HL-60 (cell line): Measurements from ENCODE around the gene SF3A2.

Experiments
- DNase-seq, 2 experiments: peaks; one replicate each; pipeline ENCODE4 v3.0.0-alpha.2; 2010 to 2020; ENCODE audit warnings: low read depth in 1 of 2, low spot score in 1 of 2
- H3K27ac ChIP-seq: fragments of 250-450 bp; sonication (Bioruptor Pico); replicated peaks from 2 replicates; pipeline ENCODE4 v1.5.1; 2020; ENCODE audit warnings: mild to moderate bottlenecking, moderate library complexity
- H3K27me3 ChIP-seq: fragments of 250-450 bp; sonication (Bioruptor Pico); 2 replicates; pipeline ENCODE4 v1.5.1; 2021; ENCODE audit warnings: mild to moderate bottlenecking, moderate library complexity; ENCODE audit not compliant: insufficient read depth, poor library complexity, severe bottlenecking
- H3K4me3 ChIP-seq: replicated peaks from 2 replicates; pipeline ENCODE4 v1.5.1; 2011; ENCODE audit warnings: mild to moderate bottlenecking, control low read depth, low read length; ENCODE audit not compliant: insufficient read depth
- GABPA ChIP-seq: IDR thresholded peaks from 2 replicates; pipeline ENCODE4 v1.6.1; 2012; ENCODE audit warnings: low read depth
- POLR2AphosphoS5 ChIP-seq: IDR thresholded peaks from 2 replicates; pipeline ENCODE4 v1.6.1; 2012; ENCODE audit warnings: low read depth
- SPI1 ChIP-seq: IDR thresholded peaks from 2 replicates; pipeline ENCODE4 v1.6.1; 2012; ENCODE audit warnings: low read depth, mild to moderate bottlenecking, borderline replicate concordance
- TF ChIP-seq, protein P1 (sequence below): IDR thresholded peaks from 2 replicates; pipeline ENCODE4 v1.6.1; 2012; ENCODE audit warnings: low read depth; ENCODE audit not compliant: insufficient replicate concordance
- TF ChIP-seq, protein P2 (sequence below): IDR thresholded peaks from one replicate; pipeline ENCODE4 v1.5.1; 2011; ENCODE audit warnings: low read length, control low read depth, inconsistent platforms; ENCODE audit not compliant: insufficient read depth

Gene SF3A2

GRCh38 chr19:2252055-2252796 lies 15.6 kb downstream of the SF3A2 start:
- no peak for TF ChIP-seq POLR2AphosphoS5
- TF ChIP-seq, protein P1, sequence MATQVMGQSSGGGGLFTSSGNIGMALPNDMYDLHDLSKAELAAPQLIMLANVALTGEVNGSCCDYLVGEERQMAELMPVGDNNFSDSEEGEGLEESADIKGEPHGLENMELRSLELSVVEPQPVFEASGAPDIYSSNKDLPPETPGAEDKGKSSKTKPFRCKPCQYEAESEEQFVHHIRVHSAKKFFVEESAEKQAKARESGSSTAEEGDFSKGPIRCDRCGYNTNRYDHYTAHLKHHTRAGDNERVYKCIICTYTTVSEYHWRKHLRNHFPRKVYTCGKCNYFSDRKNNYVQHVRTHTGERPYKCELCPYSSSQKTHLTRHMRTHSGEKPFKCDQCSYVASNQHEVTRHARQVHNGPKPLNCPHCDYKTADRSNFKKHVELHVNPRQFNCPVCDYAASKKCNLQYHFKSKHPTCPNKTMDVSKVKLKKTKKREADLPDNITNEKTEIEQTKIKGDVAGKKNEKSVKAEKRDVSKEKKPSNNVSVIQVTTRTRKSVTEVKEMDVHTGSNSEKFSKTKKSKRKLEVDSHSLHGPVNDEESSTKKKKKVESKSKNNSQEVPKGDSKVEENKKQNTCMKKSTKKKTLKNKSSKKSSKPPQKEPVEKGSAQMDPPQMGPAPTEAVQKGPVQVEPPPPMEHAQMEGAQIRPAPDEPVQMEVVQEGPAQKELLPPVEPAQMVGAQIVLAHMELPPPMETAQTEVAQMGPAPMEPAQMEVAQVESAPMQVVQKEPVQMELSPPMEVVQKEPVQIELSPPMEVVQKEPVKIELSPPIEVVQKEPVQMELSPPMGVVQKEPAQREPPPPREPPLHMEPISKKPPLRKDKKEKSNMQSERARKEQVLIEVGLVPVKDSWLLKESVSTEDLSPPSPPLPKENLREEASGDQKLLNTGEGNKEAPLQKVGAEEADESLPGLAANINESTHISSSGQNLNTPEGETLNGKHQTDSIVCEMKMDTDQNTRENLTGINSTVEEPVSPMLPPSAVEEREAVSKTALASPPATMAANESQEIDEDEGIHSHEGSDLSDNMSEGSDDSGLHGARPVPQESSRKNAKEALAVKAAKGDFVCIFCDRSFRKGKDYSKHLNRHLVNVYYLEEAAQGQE: no peak
- TF ChIP-seq GABPA: no peak
- no peak for TF ChIP-seq SPI1
- TF ChIP-seq, protein P2, sequence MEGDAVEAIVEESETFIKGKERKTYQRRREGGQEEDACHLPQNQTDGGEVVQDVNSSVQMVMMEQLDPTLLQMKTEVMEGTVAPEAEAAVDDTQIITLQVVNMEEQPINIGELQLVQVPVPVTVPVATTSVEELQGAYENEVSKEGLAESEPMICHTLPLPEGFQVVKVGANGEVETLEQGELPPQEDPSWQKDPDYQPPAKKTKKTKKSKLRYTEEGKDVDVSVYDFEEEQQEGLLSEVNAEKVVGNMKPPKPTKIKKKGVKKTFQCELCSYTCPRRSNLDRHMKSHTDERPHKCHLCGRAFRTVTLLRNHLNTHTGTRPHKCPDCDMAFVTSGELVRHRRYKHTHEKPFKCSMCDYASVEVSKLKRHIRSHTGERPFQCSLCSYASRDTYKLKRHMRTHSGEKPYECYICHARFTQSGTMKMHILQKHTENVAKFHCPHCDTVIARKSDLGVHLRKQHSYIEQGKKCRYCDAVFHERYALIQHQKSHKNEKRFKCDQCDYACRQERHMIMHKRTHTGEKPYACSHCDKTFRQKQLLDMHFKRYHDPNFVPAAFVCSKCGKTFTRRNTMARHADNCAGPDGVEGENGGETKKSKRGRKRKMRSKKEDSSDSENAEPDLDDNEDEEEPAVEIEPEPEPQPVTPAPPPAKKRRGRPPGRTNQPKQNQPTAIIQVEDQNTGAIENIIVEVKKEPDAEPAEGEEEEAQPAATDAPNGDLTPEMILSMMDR: no peak
- DNase-seq: no peak
- H3K27me3 ChIP-seq: peaks cover 27% of the 10 kb centered on the region
- H3K4me3 ChIP-seq: no peak overlapping the region
- H3K27ac ChIP-seq: no peak overlapping the region

GRCh38 chr19:2252797-2253105 lies 16.1 kb downstream of the SF3A2 start:
- Histone ChIP-seq H3K4me3 (no peak overlapping the region), H3K27ac (no peak overlapping the region), H3K27me3 (peaks cover 27% of the 10 kb centered on the region)
- DNase-seq: no peak
- TF ChIP-seq GABPA (no peak), SPI1 (no peak), POLR2AphosphoS5 (no peak)
- TF ChIP-seq, protein P1: no peak
- TF ChIP-seq, protein P2: no peak

DNA sequence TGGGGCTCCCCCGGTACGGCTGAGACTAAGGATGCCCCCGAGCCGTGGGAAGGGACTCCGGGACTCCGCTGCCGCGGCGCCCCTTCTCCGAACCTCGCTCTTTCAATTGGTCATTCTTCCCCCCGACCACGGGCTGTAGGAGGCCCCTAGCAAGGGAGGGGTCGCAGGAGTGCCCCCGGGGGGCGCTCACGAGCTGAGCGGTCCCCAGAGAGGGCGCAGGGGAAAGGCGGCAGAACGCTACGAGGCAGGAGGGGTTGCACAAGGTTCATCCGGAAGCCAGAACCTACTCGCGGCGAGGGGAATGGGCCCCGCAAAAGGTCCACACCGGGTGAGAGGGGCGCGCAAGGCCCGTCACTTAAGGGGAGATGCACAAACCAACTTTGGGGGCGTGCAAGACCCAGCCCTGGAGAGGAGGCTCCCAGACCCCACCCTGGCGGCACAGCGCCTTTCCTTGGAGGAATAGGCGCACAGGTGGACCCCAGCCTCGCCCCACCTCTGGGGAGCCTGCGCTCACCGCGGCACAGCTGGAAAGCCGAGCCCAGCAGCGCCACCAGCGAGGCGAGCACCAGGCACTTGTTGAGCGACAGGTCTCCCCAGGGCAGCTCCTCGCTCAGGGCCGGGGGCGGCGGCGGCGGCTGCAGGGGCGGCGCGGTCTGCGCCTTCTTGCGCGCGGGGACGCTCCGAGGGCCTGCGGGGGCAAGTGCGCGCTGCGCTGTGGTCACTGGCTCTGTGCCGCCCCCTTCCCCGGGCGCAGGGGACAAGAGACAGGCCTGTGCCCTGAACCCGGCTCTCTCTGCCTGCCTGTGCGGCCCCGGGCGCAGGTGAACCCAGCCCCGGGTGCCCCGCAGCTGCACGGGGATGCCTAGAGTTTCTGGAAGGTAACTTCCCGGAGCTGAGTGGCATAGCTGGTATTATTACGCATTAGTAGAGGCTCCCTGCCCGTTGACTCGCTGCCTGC lies 16.8 kb downstream of the SF3A2 start:
- Histone ChIP-seq H3K27me3 (peaks cover 27% of the 10 kb centered on the region), H3K4me3 (no peak overlapping the region), H3K27ac (no peak overlapping the region)
- peak in 1 of 2 experiments; percentile 54 for DNase-seq
- TF ChIP-seq, protein P2: no peak
- no peak for TF ChIP-seq POLR2AphosphoS5
- no peak for TF ChIP-seq SPI1
- TF ChIP-seq, protein P1: no peak
- no peak for TF ChIP-seq GABPA
